Measurements from ENCODE around the gene STX1A. TPM values are rescaled to one million over a fixed set of nuclear protein-coding genes. Genes with fewer than 3 reads are reported as not detected.
"Not testable (repeated sequence)": the region's sequence is repeated elsewhere in the genome, so short reads cannot be mapped to it uniquely, and the experiment has no call there.

The STX1A gene
- total and polyA plus RNA-seq, 10 donors, result 1.3 to 7.8 (median 4.6) TPM

GRCh38 chr7:73679709-73680108 lies 39.8 kb downstream of the STX1A start:
- 79 to 100% (median 98%) methylated on average over 2 of the region's 2 CpGs for WGBS, 5 donors
- Histone ChIP-seq H3K36me3 (peaks cover 0 to 29% (median 9%) of the 10 kb centered on the region in 6 donors), H3K27me3 (replicated peaks in 1 of 7) (no peaks in the 10 kb centered on the region), H3K4me3 (no peak overlapping the region), H3K4me1 (peaks cover 16 to 52% (median 38%) of the 10 kb centered on the region in 6 donors), H3K27ac (no peak overlapping the region), H3K9me3 (no peaks in the 10 kb centered on the region)
- no peak for DNase-seq
- TF ChIP-seq POLR2AphosphoS5 (IDR thresholded peaks at IDR 0.05), result no peak
- no peak for TF ChIP-seq CTCF (IDR thresholded peaks at IDR 0.05 in 8 of 11, conservative IDR thresholded peaks at IDR 0.05 in 3 of 11)
- no peak for TF ChIP-seq POLR2A (IDR thresholded peaks at IDR 0.05)
- intact Hi-C loops (cut with DNase I; ENCODE audit: low total_unique reads), result loop anchor here (10.0 kb wide), 1 partner anchor 55 kb away; the partner anchor contains the start of gene ABHD11

GRCh38 chr7:73678862-73679261 lies 40.6 kb downstream of the STX1A start:
- Histone ChIP-seq H3K27me3 (replicated peaks in 1 of 7) (no peaks in the 10 kb centered on the region), H3K27ac (no peak overlapping the region), H3K36me3 (peaks cover 0 to 29% (median 9%) of the 10 kb centered on the region in 6 donors), H3K4me1 (peaks cover 16 to 43% (median 30%) of the 10 kb centered on the region in 6 donors), H3K4me3 (no peak overlapping the region), H3K9me3 (no peaks in the 10 kb centered on the region)
- no peak for DNase-seq
- intact Hi-C loops (cut with DNase I; ENCODE audit: low total_unique reads), result no loop called here
- whole genome bisulfite sequencing, 5 donors, result 89 to 95% (median 93%) methylated on average over 6 of the region's 6 CpGs
- TF ChIP-seq CTCF (IDR thresholded peaks at IDR 0.05 in 8 of 11, conservative IDR thresholded peaks at IDR 0.05 in 3 of 11) (no peak), POLR2AphosphoS5 (IDR thresholded peaks at IDR 0.05) (no peak), POLR2A (IDR thresholded peaks at IDR 0.05) (no peak)

- Histone ChIP-seq H3K36me3 (peaks cover 0 to 29% (median 9%) of the 10 kb centered on the region in 6 donors), H3K4me1 (peaks cover 0 to 21% (median 11%) of the 10 kb centered on the region in 6 donors)
- 80 to 87% (median 86%) methylated on average over 9 of the region's 9 CpGs for WGBS, 5 donors
- H3K27ac ChIP-seq; DNase-seq; H3K9me3 ChIP-seq; intact Hi-C loops (cut with DNase I; ENCODE audit: low total_unique reads); H3K27me3 ChIP-seq (replicated peaks in 1 of 7); H3K4me3 ChIP-seq: not testable (repeated sequence)
Observed at GRCh38 chr7:73676062-73676461, 43.4 kb downstream of the STX1A start.

GRCh38 chr7:73674468-73675124 lies 44.9 kb downstream of the STX1A start:
- DNase-seq, result no peak
- H3K9me3 ChIP-seq, result no peaks in the 10 kb centered on the region
- H3K27me3 ChIP-seq (replicated peaks in 1 of 7), result peaks cover 0 to 21% (median 0%) of the 10 kb centered on the region in 7 donors
- intact Hi-C loops (cut with DNase I; ENCODE audit: low total_unique reads), result no loop called here
- H3K4me3 ChIP-seq, result no peak overlapping the region
- H3K4me1 ChIP-seq, result peaks cover 0 to 9% (median under 1%) of the 10 kb centered on the region in 6 donors
- H3K27ac ChIP-seq, result no peak overlapping the region
- WGBS, 5 donors, result 85 to 96% (median 92%) methylated on average over 1 of the region's 1 CpG
- no peak for TF ChIP-seq CTCF (IDR thresholded peaks at IDR 0.05 in 8 of 11, conservative IDR thresholded peaks at IDR 0.05 in 3 of 11)
- TF ChIP-seq POLR2AphosphoS5 (IDR thresholded peaks at IDR 0.05), result no peak
- TF ChIP-seq POLR2A (IDR thresholded peaks at IDR 0.05), result no peak
- H3K36me3 ChIP-seq, result peaks cover 0 to 21% (median 9%) of the 10 kb centered on the region in 6 donors

Data from spleen (tissue), 11 donors.